ENCODE measurements around the gene RASGEF1C.

The RASGEF1C gene

GRCh38 chr5:180118391-180118791, 90.6 kb downstream of the RASGEF1C start:
- no peak for DNase-seq

- no peak for DNase-seq
Measured at GRCh38 chr5:180117000-180117725, 91.8 kb downstream of the RASGEF1C start.

- no peak for DNase-seq
Measured at GRCh38 chr5:180116077-180116999, 92.7 kb downstream of the RASGEF1C start.

- DNase-seq, result no peak
Measured at GRCh38 chr5:180115326-180116076, 93.5 kb downstream of the RASGEF1C start.

- DNase-seq, result no peak
Measured at GRCh38 chr5:180114304-180115003, 94.6 kb downstream of the RASGEF1C start.

GRCh38 chr5:180113660-180114303, 95.2 kb downstream of the RASGEF1C start:
- DNase-seq, result no peak

GRCh38 chr5:180112181-180112861, 96.7 kb downstream of the RASGEF1C start:
- no peak for DNase-seq

GRCh38 chr5:180111273-180112002, 97.6 kb downstream of the RASGEF1C start:
- no peak for DNase-seq

GRCh38 chr5:180109920-180110319, 99.1 kb downstream of the RASGEF1C start:
- no peak for DNase-seq

GRCh38 chr5:180107005-180107404, 102.0 kb downstream of the RASGEF1C start:
- no peak for DNase-seq

GRCh38 chr5:180105827-180106312, 103.1 kb downstream of the RASGEF1C start:
- DNase-seq, result no peak

- no peak for DNase-seq
Measured at GRCh38 chr5:180104168-180104530, 104.9 kb downstream of the RASGEF1C start.

- no peak for DNase-seq
Measured at GRCh38 chr5:180103487-180104167, 105.4 kb downstream of the RASGEF1C start.

GRCh38 chr5:180102636-180103035, 106.4 kb downstream of the RASGEF1C start:
- no peak for DNase-seq

GRCh38 chr5:180101451-180102105, 107.4 kb downstream of the RASGEF1C start:
- DNase-seq, result no peak

- no peak for DNase-seq
Measured at GRCh38 chr5:180100621-180101450, 108.2 kb downstream of the RASGEF1C start.

GRCh38 chr5:180099733-180100611, 109.0 kb downstream of the RASGEF1C start:
- no peak for DNase-seq
